H1 (cell line): ENCODE data around the gene SLC2A4RG. TPM values are rescaled to one million over a fixed set of nuclear protein-coding genes. Genes with fewer than 3 reads are reported as not detected.

Source experiments
- CTCF ChIA-PET: fragments of 300-600 bp; sonication (Branson Sonifier 250); formaldehyde crosslinking; loops from one replicate; lab custom pipeline; 2021; ENCODE audit not compliant: partially characterized antibody; lab: Charles Lee
- POLR2A ChIA-PET: fragments of 300-600 bp; sonication (Branson Sonifier 250); formaldehyde crosslinking; loops from one replicate; lab custom pipeline; 2021; ENCODE audit warnings: inconsistent platforms; ENCODE audit not compliant: partially characterized antibody; lab: Charles Lee
- DNase-seq, 2 experiments: peaks; one replicate each; pipeline versions ENCODE4 v3.0.0 to v3.0.0-alpha.2; 2010 to 2022; ENCODE audit warnings: low spot score in 2 of 2, low read depth in 1 of 2, mixed read lengths in 1 of 2
- FAIRE-seq: peaks from 2 replicates; lab custom pipeline; 2011; peaks lifted over from hg19 to GRCh38; lab: Jason Lieb, UNC
- H2AFZ ChIP-seq: 2 replicates; pipeline ENCODE4 v1.8.1; 2012; ENCODE audit warnings: low read length, inconsistent platforms
- H2AK5ac ChIP-seq: 2 replicates; pipeline ENCODE4 v1.6.1; 2013; ENCODE audit warnings: low read depth, low read length
- H2BK120ac ChIP-seq: replicated peaks from 2 replicates; pipeline ENCODE3; 2013; ENCODE audit warnings: low read depth, low read length, inconsistent platforms
- H2BK12ac ChIP-seq: 2 replicates; pipeline ENCODE4 v1.6.1; 2013; ENCODE audit warnings: low read depth, low read length
- H2BK15ac ChIP-seq: 2 replicates; pipeline ENCODE4 v1.6.1; 2013; ENCODE audit warnings: low read length
- H2BK20ac ChIP-seq: 2 replicates; pipeline ENCODE4 v1.6.1; 2013; ENCODE audit warnings: low read length
- H2BK5ac ChIP-seq: 2 replicates; pipeline ENCODE4 v1.6.1; 2013; ENCODE audit warnings: low read depth, low read length
- H3K14ac ChIP-seq: 2 replicates; pipeline ENCODE4 v1.6.1; 2013; ENCODE audit warnings: inconsistent platforms; ENCODE audit not compliant: insufficient read length
- H3K18ac ChIP-seq: 2 replicates; pipeline ENCODE4 v1.6.1; 2013; ENCODE audit warnings: low read length; ENCODE audit errors: extremely low read depth
- H3K23ac ChIP-seq: 2 replicates; pipeline ENCODE4 v1.6.1; 2013; ENCODE audit warnings: inconsistent platforms; ENCODE audit not compliant: insufficient read length
- H3K23me2 ChIP-seq: 2 replicates; pipeline ENCODE4 v1.6.1; 2013; ENCODE audit warnings: low read depth, low read length
- H3K27ac ChIP-seq: 2 replicates; pipeline ENCODE4 v1.6.1; 2011; ENCODE audit warnings: low read depth, low read length, inconsistent platforms
- H3K27me3 ChIP-seq, 4 experiments: replicated peaks in 1 of 4; 1 replicate in 1 of 4; 2 replicates in 3 of 4; pipeline versions ENCODE4 v1.6.1 to v1.8.1; 2011 to 2013; ENCODE audit warnings: low read length in 3 of 4, mild to moderate bottlenecking in 3 of 4, inconsistent platforms in 2 of 4, mixed read lengths in 2 of 4, moderate library complexity in 1 of 4; ENCODE audit not compliant: control insufficient read depth in 3 of 4, insufficient read depth in 3 of 4; ENCODE audit errors: extremely low read depth in 1 of 4
- H3K36me3 ChIP-seq, 4 experiments: 2 replicates each; pipeline versions ENCODE4 v1.6.1 to v1.8.1; 2011 to 2013; ENCODE audit warnings: mild to moderate bottlenecking in 4 of 4, low read length in 3 of 4, moderate library complexity in 2 of 4, control low read depth in 1 of 4, inconsistent platforms in 1 of 4; ENCODE audit not compliant: insufficient read depth in 4 of 4, control insufficient read depth in 2 of 4
- H3K4ac ChIP-seq: replicated peaks from 2 replicates; pipeline ENCODE3; 2013; ENCODE audit warnings: low read length, low read depth, mixed read lengths, inconsistent platforms; ENCODE audit not compliant: insufficient read length
- H3K4me1 ChIP-seq, 4 experiments: replicated peaks in 1 of 4; 1 replicate in 1 of 4; 2 replicates in 3 of 4; pipeline versions ENCODE4 v1.6.1 to v1.8.1; 2011 to 2013; ENCODE audit warnings: low read length in 3 of 4, inconsistent platforms in 2 of 4, mixed read lengths in 1 of 4; ENCODE audit not compliant: insufficient read depth in 4 of 4, control insufficient read depth in 3 of 4
- H3K4me2 ChIP-seq, 2 experiments: 2 replicates each; pipeline versions ENCODE4 v1.6.1 to v1.8.1; 2011 to 2013; ENCODE audit warnings: low read depth in 2 of 2, low read length in 2 of 2, control low read depth in 1 of 2, inconsistent platforms in 1 of 2, mild to moderate bottlenecking in 1 of 2; ENCODE audit not compliant: insufficient read depth in 1 of 2
- H3K4me3 ChIP-seq, 4 experiments: fragments of 200-600, 300-600 bp in 1 of 4; sonication (generic), shearing (Covaris generic), sonication (Bioruptor Twin) in 1 of 4; 2 replicates each; pipeline versions ENCODE4 v1.5.1 to v1.8.1; 2011 to 2016; ENCODE audit warnings: low read length in 4 of 4, low read depth in 3 of 4, control low read depth in 2 of 4, inconsistent platforms in 2 of 4, mild to moderate bottlenecking in 2 of 4, mixed read lengths in 1 of 4, moderate library complexity in 1 of 4; ENCODE audit not compliant: insufficient read depth in 2 of 4; ENCODE audit errors: extremely low read depth in 1 of 4
- H3K56ac ChIP-seq: replicated peaks from 2 replicates; pipeline ENCODE3; 2013; ENCODE audit warnings: low read depth, mild to moderate bottlenecking, mixed read lengths, low read length, inconsistent platforms; ENCODE audit not compliant: insufficient read length
- H3K79me1 ChIP-seq: 2 replicates; pipeline ENCODE4 v1.6.1; 2013; ENCODE audit warnings: low read depth, low read length, control low read depth
- H3K79me2 ChIP-seq, 2 experiments: 2 replicates each; pipeline versions ENCODE4 v1.6.1 to v1.8.1; 2012 to 2013; ENCODE audit warnings: low read length in 2 of 2, mild to moderate bottlenecking in 2 of 2, inconsistent platforms in 1 of 2; ENCODE audit not compliant: insufficient read depth in 2 of 2, control insufficient read depth in 1 of 2
- H3K9ac ChIP-seq, 4 experiments: replicated peaks in 1 of 4; 1 replicate in 1 of 4; 2 replicates in 3 of 4; pipeline versions ENCODE4 v1.6.1 to v1.8.1; 2011 to 2013; ENCODE audit warnings: low read depth in 3 of 4, low read length in 3 of 4, control low read depth in 2 of 4, mild to moderate bottlenecking in 2 of 4, moderate library complexity in 2 of 4, inconsistent platforms in 1 of 4; ENCODE audit errors: extremely low read depth in 1 of 4
- H3K9me3 ChIP-seq, 2 experiments: 2 replicates each; pipeline versions ENCODE4 v1.6.1 to v1.8.1; 2012 to 2013; ENCODE audit warnings: mild to moderate bottlenecking in 2 of 2, moderate library complexity in 2 of 2, control low read depth in 1 of 2, inconsistent platforms in 1 of 2, low read depth in 1 of 2, low read length in 1 of 2, mixed read lengths in 1 of 2; ENCODE audit not compliant: insufficient read depth in 2 of 2
- H4K20me1 ChIP-seq, 2 experiments: replicated peaks in 1 of 2; 2 replicates each; pipeline versions ENCODE3 to v1.8.1; 2011 to 2013; ENCODE audit warnings: inconsistent platforms in 2 of 2, low read length in 2 of 2, mild to moderate bottlenecking in 1 of 2; ENCODE audit not compliant: insufficient read depth in 2 of 2, control insufficient read depth in 1 of 2
- H4K5ac ChIP-seq: 2 replicates; pipeline ENCODE4 v1.6.1; 2013; ENCODE audit warnings: low read length, low read depth, mixed read lengths, inconsistent platforms; ENCODE audit not compliant: insufficient read length
- H4K8ac ChIP-seq: 2 replicates; pipeline ENCODE4 v1.8.0; 2013; ENCODE audit warnings: mild to moderate bottlenecking, moderate library complexity, low read length, inconsistent platforms; ENCODE audit not compliant: insufficient read depth; ENCODE audit errors: extremely low read depth
- H4K91ac ChIP-seq: replicated peaks from 2 replicates; pipeline ENCODE3; 2013; ENCODE audit warnings: low read length, mixed read lengths, inconsistent platforms; ENCODE audit not compliant: insufficient read length
- CEBPB ChIP-seq: IDR thresholded peaks from 2 replicates; pipeline ENCODE4 v1.6.1; 2012; ENCODE audit warnings: low read depth, low read length
- MAFK ChIP-seq: IDR thresholded peaks from 2 replicates; pipeline ENCODE4 v1.6.1; 2012; ENCODE audit warnings: low read depth, mild to moderate bottlenecking, improper control_type of control experiment, low read length
- NANOG ChIP-seq: IDR thresholded peaks from 2 replicates; pipeline ENCODE4 v1.6.1; 2011; ENCODE audit warnings: low read length, low read depth, mild to moderate bottlenecking, inconsistent platforms; ENCODE audit not compliant: insufficient read depth, poor library complexity, severe bottlenecking
- NRF1 ChIP-seq: IDR thresholded peaks from 2 replicates; pipeline ENCODE4 v1.6.1; 2011; ENCODE audit warnings: mild to moderate bottlenecking, low read depth, low read length, improper control_type of control experiment
- POU5F1 ChIP-seq: IDR thresholded peaks from 2 replicates; pipeline ENCODE4 v1.6.1; 2011; ENCODE audit warnings: low read depth, mild to moderate bottlenecking, low read length, moderate library complexity
- SP4 ChIP-seq: IDR thresholded peaks from 2 replicates; pipeline ENCODE4 v1.6.1; 2012; ENCODE audit warnings: low read length, inconsistent platforms
- TAF7 ChIP-seq: optimal IDR thresholded peaks from 2 replicates; pipeline ENCODE3; 2011; ENCODE audit warnings: low read depth, mild to moderate bottlenecking, inconsistent platforms, low read length, moderate library complexity, borderline replicate concordance
- TBP ChIP-seq: IDR thresholded peaks from 2 replicates; pipeline ENCODE4 v1.6.1; 2011; ENCODE audit warnings: low read depth, low read length, improper control_type of control experiment
- USF2 ChIP-seq: IDR thresholded peaks from 2 replicates; pipeline ENCODE4 v1.6.1; 2011; ENCODE audit warnings: low read length, improper control_type of control experiment
- WGBS, 2 experiments: shearing (Covaris generic) in 1 of 2; methylation state at CpG; one replicate each; pipeline versions ENCODE4 v1.1.6 to v1.1.7; 2013 to 2015; ENCODE audit warnings: low lambda C conversion rate in 2 of 2, mixed read lengths in 2 of 2, inconsistent platforms in 1 of 2, low coverage in 1 of 2, missing lambda C conversion rate in 1 of 2; ENCODE audit not compliant: insufficient replicate concordance in 2 of 2, insufficient coverage in 1 of 2, insufficient read length in 1 of 2; ENCODE audit errors: extremely low coverage in 1 of 2, missing lambda C conversion rate in 1 of 2; 5-methylcytosine and 5-hydroxymethylcytosine counted together
- polyA plus RNA-seq, 7 experiments: library from polyadenylated mRNA; depleted of rRNA in 3 of 7; stranded (reverse) in 5 of 7; unstranded in 2 of 7; fragments of >200 nt in 5 of 7; fragments of 200-250 nt in 2 of 7; gene quantifications; 1 replicate in 5 of 7; 2 replicates in 1 of 7; 4 replicates in 1 of 7; pipeline versions ENCODE4 v1.2.1 to v1.2.3, GENCODE V29; 2011 to 2013; ENCODE audit warnings: missing spikeins in 2 of 7, mixed read lengths in 2 of 7
- total RNA-seq: library from RNA; stranded (reverse); fragmentation: NEBNext Ultra II Directional; extraction: Animal tissue kit (Norgen Biotek cat#: 25700); gene quantifications from 2 replicates; pipeline ENCODE4 v1.2.1, GENCODE V29; 2021

Gene SLC2A4RG
- total and polyA plus RNA-seq, 2 of the 8 experiments (the other 6 are each of a cell fraction or from before 2014, with no cell fraction given) = 15.9 to 29.1 TPM

- no peak for DNase-seq
- WGBS, 2 experiments = 92% methylated on average over 25 of the region's 25 CpGs; no CpG with 5 or more reads in 1 of the 2 experiments
- Histone ChIP-seq H2BK12ac (no peak overlapping the region), H3K23ac (no peak overlapping the region), H3K4ac (no peak overlapping the region), H3K14ac (no peak overlapping the region), H3K4me1 (peaks cover 0 to 12% (median 6%) of the 10 kb centered on the region in 4 experiments; a peak in 6 of 7 replicates), H3K4me2 (no peak overlapping the region), H3K79me1 (peaks cover 16% of the 10 kb centered on the region), H2AFZ (no peak overlapping the region), H4K20me1 (peaks cover 5 to 46% of the 10 kb centered on the region in 2 experiments), H2BK5ac (no peak overlapping the region), H3K23me2 (peaks cover 9% of the 10 kb centered on the region), H2BK20ac (no peak overlapping the region), H2AK5ac (no peak overlapping the region), H3K27me3 (peaks cover 0 to 12% (median 8%) of the 10 kb centered on the region in 4 experiments; a peak in 4 of 7 replicates), H2BK120ac (no peak overlapping the region), H3K56ac (no peak overlapping the region), H3K9ac (no peak overlapping the region; a peak in 1 of 7 replicates), H3K27ac (no peak overlapping the region), H4K8ac (no peak overlapping the region), H4K91ac (no peak overlapping the region), H3K36me3 (peaks cover 0 to 14% (median 7%) of the 10 kb centered on the region in 4 experiments; a peak in 5 of 8 replicates), H3K18ac (no peak overlapping the region), H2BK15ac (no peak overlapping the region), H3K79me2 (peaks cover 0 to 8% of the 10 kb centered on the region in 2 experiments; a peak in 1 of 4 replicates), H4K5ac (no peak overlapping the region), H3K9me3 (peaks cover 0 to 4% of the 10 kb centered on the region in 2 experiments; a peak in 2 of 4 replicates), H3K4me3 (no peak overlapping the region)
- ChIA-PET POLR2A (interaction anchor here (0.7 to 1.9 kb wide), 6 partner anchors 9 to 120 kb away, joined by 3 to 7 read pairs (median 3); no protein-coding TSS in a partner anchor), CTCF (interaction anchor here (1.0 to 2.1 kb wide), 4 partner anchors 18 to 167 kb away, joined by 3 to 5 read pairs (median 4); no protein-coding TSS in a partner anchor)
- no peak for FAIRE-seq
- TF ChIP-seq USF2 = no peak
- no peak for TF ChIP-seq CEBPB
- TF ChIP-seq SP4 = no peak
- no peak for TF ChIP-seq TAF7
- TF ChIP-seq TBP = no peak
- no peak for TF ChIP-seq NANOG
- TF ChIP-seq NRF1 = no peak
- TF ChIP-seq MAFK = no peak
- TF ChIP-seq POU5F1 = no peak
Measured at GRCh38 chr20:63734111-63734945, 5.2 kb upstream of the SLC2A4RG start.
